Astrocyte (in vitro differentiated cells and primary cell): ENCODE data around the gene MBP. TPM values are rescaled to one million over a fixed set of nuclear protein-coding genes. Genes with fewer than 3 reads are reported as not detected.

Experiments
- DNase-seq: peaks from one replicate; pipeline ENCODE4 v3.0.0-alpha.2; 2010; ENCODE audit warnings: low read depth
- FAIRE-seq: peaks from 2 replicates; lab custom pipeline; 2011; peaks lifted over from hg19 to GRCh38; lab: Jason Lieb, UNC
- H2AFZ ChIP-seq: 2 replicates; pipeline ENCODE4 v1.6.0; 2012; ENCODE audit warnings: low read depth, low read length, inconsistent platforms
- H3K27ac ChIP-seq: 2 replicates; pipeline ENCODE4 v1.5.1; 2011; ENCODE audit warnings: low read depth, low read length, inconsistent platforms
- H3K27me3 ChIP-seq: 2 replicates; pipeline ENCODE4 v1.6.0; 2011; ENCODE audit warnings: low read length, inconsistent platforms; ENCODE audit not compliant: insufficient read depth
- H3K36me3 ChIP-seq: 2 replicates; pipeline ENCODE4 v1.5.1; 2011; ENCODE audit warnings: low read length, inconsistent platforms; ENCODE audit not compliant: insufficient read depth
- H3K4me1 ChIP-seq: 2 replicates; pipeline ENCODE4 v1.5.1; 2011; ENCODE audit warnings: low read length, inconsistent platforms; ENCODE audit not compliant: insufficient read depth
- H3K4me2 ChIP-seq: 2 replicates; pipeline ENCODE4 v1.6.0; 2012; ENCODE audit warnings: low read length, inconsistent platforms
- H3K4me3 ChIP-seq: 2 replicates; pipeline ENCODE4 v1.5.1; 2011; ENCODE audit warnings: low read depth, mild to moderate bottlenecking, low read length, inconsistent platforms; ENCODE audit not compliant: insufficient read depth
- H3K79me2 ChIP-seq: 2 replicates; pipeline ENCODE4 v1.6.0; 2012; ENCODE audit warnings: mild to moderate bottlenecking, low read length, inconsistent platforms; ENCODE audit not compliant: insufficient read depth
- H3K9ac ChIP-seq: 2 replicates; pipeline ENCODE4 v1.6.0; 2012; ENCODE audit warnings: mild to moderate bottlenecking, low read length, inconsistent platforms
- H3K9me3 ChIP-seq: 2 replicates; pipeline ENCODE4 v1.5.1; 2012; ENCODE audit warnings: low read depth, mild to moderate bottlenecking, low read length, inconsistent platforms; ENCODE audit not compliant: insufficient read depth
- H4K20me1 ChIP-seq: 2 replicates; pipeline ENCODE4 v1.6.0; 2012; ENCODE audit warnings: low read length, inconsistent platforms; ENCODE audit not compliant: insufficient read depth
- H3K27ac Mint-ChIP-seq: one replicate; pipeline ENCODE4 v1.8.0; 2021; ENCODE audit warnings: mild to moderate bottlenecking, mixed read lengths; ENCODE audit not compliant: unreplicated experiment
- H3K27me3 Mint-ChIP-seq: one replicate; pipeline ENCODE4 v1.8.0; 2021; ENCODE audit warnings: low read depth, mixed read lengths; ENCODE audit not compliant: unreplicated experiment
- H3K36me3 Mint-ChIP-seq: one replicate; pipeline ENCODE4 v1.8.0; 2021; ENCODE audit warnings: low read depth, mixed read lengths; ENCODE audit not compliant: unreplicated experiment
- H3K4me1 Mint-ChIP-seq: one replicate; pipeline ENCODE4 v1.8.0; 2021; ENCODE audit warnings: low read depth, mixed read lengths; ENCODE audit not compliant: unreplicated experiment
- H3K4me3 Mint-ChIP-seq: one replicate; pipeline ENCODE4 v1.8.0; 2021; ENCODE audit warnings: mild to moderate bottlenecking, moderate library complexity, mixed read lengths; ENCODE audit not compliant: unreplicated experiment
- H3K9me3 Mint-ChIP-seq: one replicate; pipeline ENCODE4 v1.8.0; 2021; ENCODE audit warnings: mild to moderate bottlenecking, mixed read lengths; ENCODE audit not compliant: unreplicated experiment
- CTCF ChIP-seq: IDR thresholded peaks from 2 replicates; pipeline ENCODE4 v1.5.1; 2011; ENCODE audit warnings: low read depth, mild to moderate bottlenecking, inconsistent platforms, low read length, moderate library complexity; ENCODE audit not compliant: insufficient read depth
- EZH2 ChIP-seq: IDR thresholded peaks from 2 replicates; pipeline ENCODE4 v1.6.1; 2012; ENCODE audit warnings: mild to moderate bottlenecking, low read length, inconsistent platforms; ENCODE audit not compliant: insufficient read depth
- total RNA-seq: library from RNA; stranded (reverse); gene quantifications from 2 replicates; pipeline ENCODE4 v1.2.1, GENCODE V29; 2021

The MBP gene
- total RNA-seq, 1 donor from 2014 or later, result 11.4 TPM

DNA sequence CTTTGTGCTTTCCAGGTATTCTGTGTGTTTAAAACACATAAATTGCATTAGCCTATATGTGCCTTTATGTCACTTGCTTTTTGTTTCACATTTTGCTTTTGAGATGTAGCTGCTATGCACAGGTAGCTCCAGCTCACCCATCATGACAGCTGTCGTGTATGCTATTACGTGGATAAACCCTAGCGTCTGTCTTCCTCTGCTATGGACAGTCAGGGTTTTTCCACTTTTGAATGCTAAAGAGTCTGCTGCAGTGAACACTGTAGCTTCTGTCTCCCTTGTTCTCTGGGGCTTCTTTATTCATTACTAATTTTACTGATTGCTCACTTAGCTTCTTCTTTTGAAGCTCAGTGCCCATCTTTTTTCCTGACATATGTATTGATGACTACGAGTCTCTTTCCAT is 24.7 kb upstream of the MBP start:
- Mint-ChIP-seq H3K27me3 (no peaks in the 10 kb centered on the region), H3K4me3 (no peak overlapping the region), H3K9me3 (no peaks in the 10 kb centered on the region), H3K4me1 (peaks cover 9% of the 10 kb centered on the region), H3K36me3 (no peaks in the 10 kb centered on the region), H3K27ac (no peak overlapping the region)
- Histone ChIP-seq H3K27ac (no peak overlapping the region), H4K20me1 (no peaks in the 10 kb centered on the region), H3K9ac (no peak overlapping the region), H3K4me1 (no peaks in the 10 kb centered on the region), H3K4me3 (no peak overlapping the region), H3K4me2 (no peak overlapping the region), H3K27me3 (no peaks in the 10 kb centered on the region), H3K79me2 (no peaks in the 10 kb centered on the region), H3K36me3 (no peaks in the 10 kb centered on the region), H3K9me3 (no peaks in the 10 kb centered on the region), H2AFZ (no peak overlapping the region)
- no peak for DNase-seq
- TF ChIP-seq CTCF (no peak), EZH2 (no peak)
- FAIRE-seq, result no peak

DNA sequence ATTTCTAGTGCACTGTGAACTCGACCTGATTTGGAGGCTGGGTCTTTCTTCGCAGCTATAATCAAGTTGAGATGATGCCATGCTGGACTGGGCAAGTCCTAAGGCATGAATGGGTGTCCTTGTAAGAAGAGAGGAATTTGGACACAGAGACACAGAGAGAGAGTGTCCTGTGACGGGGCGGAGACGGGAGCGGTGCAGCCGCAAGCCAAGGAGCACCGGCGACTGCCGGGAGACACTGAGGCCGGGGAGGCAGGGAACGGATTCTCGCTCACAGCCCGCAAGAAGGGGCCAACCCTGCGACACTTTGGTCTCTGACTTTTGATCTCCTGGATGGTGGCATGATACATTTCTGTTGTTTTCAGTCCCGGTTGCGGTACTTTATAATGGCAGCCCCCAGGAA is 22.4 kb upstream of the MBP start:
- Histone ChIP-seq H3K4me1 (no peaks in the 10 kb centered on the region), H3K9me3 (no peaks in the 10 kb centered on the region), H4K20me1 (no peaks in the 10 kb centered on the region), H3K27me3 (no peaks in the 10 kb centered on the region), H3K27ac (no peak overlapping the region), H3K9ac (no peak overlapping the region), H3K4me2 (no peak overlapping the region), H2AFZ (no peak overlapping the region), H3K36me3 (no peaks in the 10 kb centered on the region), H3K79me2 (no peaks in the 10 kb centered on the region), H3K4me3 (no peak overlapping the region)
- Mint-ChIP-seq H3K4me3 (no peak overlapping the region), H3K27ac (no peak overlapping the region), H3K9me3 (no peaks in the 10 kb centered on the region), H3K27me3 (no peaks in the 10 kb centered on the region), H3K36me3 (no peaks in the 10 kb centered on the region), H3K4me1 (peaks cover 3% of the 10 kb centered on the region)
- TF ChIP-seq CTCF (no peak), EZH2 (no peak)
- DNase-seq (no peak), FAIRE-seq (no peak)

GRCh38 chr18:77153404-77153803 is 20.8 kb upstream of the MBP start:
- no peaks in the 10 kb centered on the region for H3K9me3 Mint-ChIP-seq
- H3K9ac ChIP-seq, result no peak overlapping the region
- H3K4me3 Mint-ChIP-seq, result no peak overlapping the region
- no peaks in the 10 kb centered on the region for H3K27me3 ChIP-seq
- H3K27ac Mint-ChIP-seq, result no peak overlapping the region
- H3K27me3 Mint-ChIP-seq, result no peaks in the 10 kb centered on the region
- no peak overlapping the region for H3K4me3 ChIP-seq
- no peaks in the 10 kb centered on the region for H3K4me1 ChIP-seq
- H4K20me1 ChIP-seq, result no peaks in the 10 kb centered on the region
- no peak overlapping the region for H3K4me2 ChIP-seq
- no peaks in the 10 kb centered on the region for H3K36me3 ChIP-seq
- no peak for FAIRE-seq
- H2AFZ ChIP-seq, result no peak overlapping the region
- H3K36me3 Mint-ChIP-seq, result no peaks in the 10 kb centered on the region
- no peak overlapping the region for H3K27ac ChIP-seq
- TF ChIP-seq EZH2 (no peak), CTCF (no peak)
- peaks cover 3% of the 10 kb centered on the region for H3K4me1 Mint-ChIP-seq
- H3K79me2 ChIP-seq, result no peaks in the 10 kb centered on the region
- no peak for DNase-seq
- no peaks in the 10 kb centered on the region for H3K9me3 ChIP-seq
